Stomach (tissue), 9 donors: ENCODE results near the gene KRT80. TPM values are rescaled to one million over a fixed set of nuclear protein-coding genes. Genes with fewer than 3 reads are reported as not detected.

Source experiments
- DNase-seq, 2 donors: peaks; one replicate each; pipeline versions ENCODE4 v3.0.0 to v3.0.0-alpha.2; 2013 to 2019
- H3K27ac ChIP-seq, 5 donors: fragments of 200-600 bp in 4 of 5; sonication (generic) in 4 of 5; one replicate each; pipeline ENCODE4 v1.5.1; 2013 to 2019; ENCODE audit warnings: mild to moderate bottlenecking in 1 of 5, moderate library complexity in 1 of 5
- H3K27me3 ChIP-seq, 3 donors: fragments of 200-600 bp; sonication (generic); one replicate each; pipeline ENCODE4 v1.5.1; 2017 to 2019; ENCODE audit warnings: mixed run types in 1 of 3
- H3K36me3 ChIP-seq, 4 donors: fragments of 200-600 bp; sonication (generic); 1 replicate in 3 of 4; 2 replicates in 1 of 4; pipeline ENCODE4 v1.5.1; 2016 to 2019
- H3K4me1 ChIP-seq, 4 donors: fragments of 200-600 bp; sonication (generic); one replicate each; pipeline ENCODE4 v1.5.1; 2016 to 2019
- H3K4me3 ChIP-seq, 4 donors: fragments of 200-600 bp; sonication (generic) in 3 of 4; one replicate each; pipeline ENCODE4 v1.5.1; 2016 to 2019; ENCODE audit warnings: mild to moderate bottlenecking in 1 of 4
- H3K9me3 ChIP-seq, 4 donors: fragments of 200-600 bp; sonication (generic); one replicate each; pipeline ENCODE4 v1.5.1; 2016 to 2019
- EP300 ChIP-seq: sonication (generic); formaldehyde crosslinking; IDR thresholded peaks from one replicate; pipeline ENCODE4 v1.6.1; 2017; ENCODE audit warnings: antibody characterized with exemption
- POLR2A ChIP-seq, 4 donors: fragments of 450-650 bp; IDR thresholded peaks; one replicate each; pipeline ENCODE4 v1.6.1; 2016; ENCODE audit warnings: antibody characterized with exemption in 4 of 4, control low read depth in 2 of 4, mild to moderate bottlenecking in 1 of 4, moderate library complexity in 1 of 4
- POLR2AphosphoS5 ChIP-seq, 3 donors: sonication (generic); formaldehyde crosslinking; IDR thresholded peaks; one replicate each; pipeline ENCODE4 v1.6.1; 2016; ENCODE audit warnings: antibody characterized with exemption in 3 of 3
- WGBS, 5 donors: extraction: QIAGEN DNeasy Blood & Tissue Kit in 3 of 5; methylation state at CpG; one replicate each; pipeline versions ENCODE4 v1.1.5 to v1.1.7; 2013 to 2018; 5-methylcytosine and 5-hydroxymethylcytosine counted together
- intact Hi-C: fragments of 100-400 bp; cut with DNase I; formaldehyde crosslinking; loops from one replicate; pipeline ENCODE4 v1.15.1; 2023; ENCODE audit warnings: low total_unique reads
- polyA plus RNA-seq, 3 donors: library from polyadenylated mRNA; stranded (reverse); fragments of 200-250 nt; gene quantifications; one replicate each; pipeline ENCODE4 v1.2.3, GENCODE V29; 2013
- total RNA-seq, 5 donors: library from RNA; depleted of rRNA; stranded (reverse); fragments of >200 nt; gene quantifications; one replicate each; pipeline versions ENCODE4 v1.1.0 to v1.2.3, GENCODE V29; 2014 to 2016
- TF ChIP-seq, protein P1 (sequence below), 7 experiments: fragments of 450-650 bp in 4 of 7; fragments of 200-600 bp in 3 of 7; sonication (generic) in 3 of 7; IDR thresholded peaks; one replicate each; pipeline ENCODE4 v1.5.1; 2016 to 2019; ENCODE audit warnings: antibody characterized with exemption in 7 of 7, control low read depth in 2 of 7, mild to moderate bottlenecking in 1 of 7
- donor health status: healthy with polysubstance abuse.
- donor health status: Bipolar disorder and iron deficiency.
- donor health status: healthy.

The KRT80 gene
- total and polyA plus RNA-seq, 8 donors: 0.29 to 3.7 (median 0.45) TPM; not detected in 3

DNA sequence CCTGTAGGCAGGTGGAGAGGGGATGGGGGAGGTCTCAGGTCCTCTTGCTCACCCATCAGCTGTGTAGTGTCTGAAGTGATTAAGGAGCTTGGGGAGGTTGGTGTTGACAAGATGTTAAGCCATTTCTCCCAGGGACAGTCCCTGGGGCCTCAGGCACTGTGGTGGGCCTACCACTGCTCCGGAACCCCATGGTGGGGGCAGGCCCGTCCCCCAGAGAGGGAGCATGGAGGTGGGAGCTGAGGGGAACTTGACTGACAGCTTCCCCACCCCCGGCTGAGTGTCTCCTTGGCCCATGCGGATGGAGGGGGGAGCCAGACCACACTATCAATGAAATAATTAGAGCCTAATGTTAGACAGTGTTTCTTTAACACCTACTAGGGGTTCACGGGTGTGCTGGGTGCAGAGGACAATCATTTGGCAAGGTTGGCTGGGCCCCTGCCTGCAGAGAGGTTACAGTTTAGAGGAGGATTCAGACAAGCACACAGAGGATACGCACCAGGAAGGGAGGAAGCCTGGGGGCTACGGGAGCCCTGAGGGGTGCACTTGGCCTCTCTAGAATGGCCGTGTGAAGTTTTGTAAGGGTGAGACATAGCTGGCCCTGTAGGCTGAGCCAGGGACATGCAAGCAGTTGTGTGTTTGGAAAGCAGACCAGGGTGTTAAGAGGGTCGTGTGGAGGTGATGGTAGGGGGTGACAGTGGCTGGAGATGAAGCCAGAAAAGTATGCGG, 19.3 kb upstream of the KRT80 start:
- Histone ChIP-seq H3K27ac (no peak overlapping the region), H3K36me3 (no peaks in the 10 kb centered on the region), H3K4me3 (no peak overlapping the region), H3K9me3 (no peaks in the 10 kb centered on the region), H3K4me1 (peaks cover 16 to 41% (median 24%) of the 10 kb centered on the region in 4 donors), H3K27me3 (peaks cover 0 to 10% (median 0%) of the 10 kb centered on the region in 3 donors)
- WGBS, 5 donors: 75 to 81% (median 78%) methylated on average over 9 to 10 of the region's 10 CpGs
- intact Hi-C loops: no loop called here
- TF ChIP-seq, protein P1, sequence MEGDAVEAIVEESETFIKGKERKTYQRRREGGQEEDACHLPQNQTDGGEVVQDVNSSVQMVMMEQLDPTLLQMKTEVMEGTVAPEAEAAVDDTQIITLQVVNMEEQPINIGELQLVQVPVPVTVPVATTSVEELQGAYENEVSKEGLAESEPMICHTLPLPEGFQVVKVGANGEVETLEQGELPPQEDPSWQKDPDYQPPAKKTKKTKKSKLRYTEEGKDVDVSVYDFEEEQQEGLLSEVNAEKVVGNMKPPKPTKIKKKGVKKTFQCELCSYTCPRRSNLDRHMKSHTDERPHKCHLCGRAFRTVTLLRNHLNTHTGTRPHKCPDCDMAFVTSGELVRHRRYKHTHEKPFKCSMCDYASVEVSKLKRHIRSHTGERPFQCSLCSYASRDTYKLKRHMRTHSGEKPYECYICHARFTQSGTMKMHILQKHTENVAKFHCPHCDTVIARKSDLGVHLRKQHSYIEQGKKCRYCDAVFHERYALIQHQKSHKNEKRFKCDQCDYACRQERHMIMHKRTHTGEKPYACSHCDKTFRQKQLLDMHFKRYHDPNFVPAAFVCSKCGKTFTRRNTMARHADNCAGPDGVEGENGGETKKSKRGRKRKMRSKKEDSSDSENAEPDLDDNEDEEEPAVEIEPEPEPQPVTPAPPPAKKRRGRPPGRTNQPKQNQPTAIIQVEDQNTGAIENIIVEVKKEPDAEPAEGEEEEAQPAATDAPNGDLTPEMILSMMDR (IDR thresholded peaks at IDR 0.05): no peak
- TF ChIP-seq EP300 (no peak), POLR2A (IDR thresholded peaks at IDR 0.05) (no peak)
- no peak for DNase-seq

DNA sequence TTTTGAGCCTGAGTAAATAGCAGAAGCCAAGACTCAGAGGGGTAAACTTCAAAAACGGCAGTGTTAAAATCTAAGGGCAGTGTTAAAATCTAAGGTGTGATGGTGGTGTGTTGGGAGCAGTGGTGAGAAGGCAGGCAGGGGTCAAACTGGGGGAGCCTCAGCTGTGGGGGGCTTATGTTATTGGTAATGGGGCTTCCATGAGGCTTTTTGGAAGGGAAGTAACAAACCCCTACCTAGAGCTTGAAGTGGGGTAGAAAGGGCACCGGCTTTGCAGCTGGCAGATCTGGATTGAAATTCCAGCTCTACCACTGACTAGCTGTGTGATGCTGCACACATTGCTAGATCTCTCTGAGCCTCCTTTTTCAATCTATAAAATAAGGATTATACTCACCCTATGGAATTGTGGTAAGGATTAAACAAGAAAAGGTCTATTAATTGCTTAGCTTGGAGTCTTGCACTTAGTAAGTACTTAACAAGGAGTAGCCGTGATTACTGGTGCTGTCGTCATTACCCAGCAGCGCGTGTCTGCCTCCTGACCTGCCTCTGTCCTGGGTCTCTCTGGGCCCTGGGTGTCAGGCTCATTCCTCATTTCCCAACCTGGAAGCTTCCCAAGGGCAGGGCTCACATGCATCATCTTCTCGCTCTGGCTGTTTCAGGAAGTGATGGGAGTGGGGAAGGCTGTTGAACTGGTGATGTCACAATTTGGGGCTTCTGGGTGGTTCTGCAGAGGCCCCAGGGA, 18.5 kb upstream of the KRT80 start:
- WGBS, 5 donors: 80 to 92% (median 88%) methylated on average over 7 of the region's 7 CpGs
- TF ChIP-seq, protein P1 (IDR thresholded peaks at IDR 0.05): no peak
- no peak for TF ChIP-seq POLR2A (IDR thresholded peaks at IDR 0.05)
- no peak for TF ChIP-seq EP300
- no peak for TF ChIP-seq POLR2AphosphoS5 (IDR thresholded peaks at IDR 0.05)
- Histone ChIP-seq H3K4me3 (no peak overlapping the region), H3K9me3 (no peaks in the 10 kb centered on the region), H3K27me3 (peaks cover 0 to 10% (median 0%) of the 10 kb centered on the region in 3 donors), H3K4me1 (peaks cover 10 to 34% (median 17%) of the 10 kb centered on the region in 4 donors), H3K36me3 (no peaks in the 10 kb centered on the region), H3K27ac (no peak overlapping the region)
- intact Hi-C loops: no loop called here
- no peak for DNase-seq

DNA sequence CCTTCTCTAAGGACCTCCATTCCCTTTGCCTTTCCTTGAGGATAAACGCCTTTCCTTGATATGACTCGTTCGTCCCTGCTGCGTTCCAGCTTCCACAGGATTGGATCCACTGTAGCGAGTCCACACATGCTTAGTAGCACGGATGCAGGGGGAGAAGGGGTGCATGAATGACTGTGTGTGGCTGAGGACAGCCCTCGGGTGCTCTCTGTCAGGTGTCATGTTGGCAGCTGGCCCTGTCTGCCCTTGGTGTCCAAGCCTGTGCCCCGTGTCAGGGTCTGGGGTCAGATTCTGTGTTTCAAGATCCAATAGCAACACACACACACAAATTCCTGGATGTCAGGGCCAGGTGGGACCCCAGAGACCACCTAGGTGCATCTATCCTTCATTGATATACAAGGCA, 17.5 kb upstream of the KRT80 start:
- no peak for DNase-seq
- intact Hi-C loops: no loop called here
- Histone ChIP-seq H3K4me3 (no peak overlapping the region), H3K27ac (no peak overlapping the region), H3K4me1 (peaks cover 10 to 25% (median 17%) of the 10 kb centered on the region in 4 donors), H3K9me3 (no peaks in the 10 kb centered on the region), H3K36me3 (no peaks in the 10 kb centered on the region), H3K27me3 (peaks cover 0 to 6% (median 0%) of the 10 kb centered on the region in 3 donors)
- TF ChIP-seq, protein P1 (IDR thresholded peaks at IDR 0.05): no peak
- no peak for TF ChIP-seq POLR2A (IDR thresholded peaks at IDR 0.05)
- no peak for TF ChIP-seq POLR2AphosphoS5 (IDR thresholded peaks at IDR 0.05)
- no peak for TF ChIP-seq EP300
- 75 to 81% (median 78%) methylated on average over 8 of the region's 8 CpGs for WGBS, 5 donors

DNA sequence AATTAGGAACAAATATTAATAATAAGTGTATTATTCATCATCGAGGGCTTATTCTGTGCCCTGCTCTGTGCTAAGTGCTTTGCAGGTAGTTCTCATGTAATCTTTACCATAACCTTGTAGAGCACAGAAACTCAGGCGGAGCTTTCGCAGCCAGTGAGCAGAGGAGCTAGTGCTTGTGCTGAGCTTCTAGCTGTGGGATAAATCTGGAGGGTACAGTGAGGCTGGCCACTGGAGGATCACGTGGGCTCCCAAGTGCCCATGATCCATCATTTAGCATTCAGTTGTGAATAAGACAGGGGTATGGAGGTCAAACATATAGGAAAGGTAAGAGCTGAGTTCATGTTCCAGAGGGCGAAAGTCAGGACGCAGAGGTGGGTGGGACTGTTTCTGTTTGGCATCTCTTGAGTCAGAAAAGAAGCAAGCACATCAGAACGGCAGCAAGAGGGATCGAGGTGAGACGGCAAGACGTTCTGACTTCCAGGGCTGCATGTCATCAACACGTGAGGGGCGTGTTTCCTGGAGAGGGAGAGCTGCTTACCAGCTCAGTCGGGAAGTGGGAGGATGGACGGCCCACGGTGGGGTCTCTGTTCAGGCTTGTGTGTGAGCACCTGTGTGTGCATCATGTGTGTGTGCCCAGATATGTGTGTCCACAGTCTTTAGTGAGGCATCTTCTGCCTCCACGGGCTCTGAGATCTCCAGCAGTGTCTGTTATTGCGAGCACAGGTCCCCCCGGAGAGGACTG, 16.8 kb upstream of the KRT80 start:
- intact Hi-C loops: no loop called here
- 53 to 76% (median 61%) methylated on average over 17 to 18 of the region's 18 CpGs for WGBS, 5 donors
- DNase-seq: no peak
- H3K27me3 ChIP-seq: peaks cover 0 to 6% (median 0%) of the 10 kb centered on the region in 3 donors
- H3K4me3 ChIP-seq: no peak overlapping the region
- H3K4me1 ChIP-seq: peaks cover 10 to 23% (median 14%) of the 10 kb centered on the region in 4 donors
- H3K36me3 ChIP-seq: no peaks in the 10 kb centered on the region
- no peak for TF ChIP-seq POLR2AphosphoS5 (IDR thresholded peaks at IDR 0.05)
- TF ChIP-seq POLR2A (IDR thresholded peaks at IDR 0.05): no peak
- TF ChIP-seq EP300: no peak
- TF ChIP-seq, protein P1 (IDR thresholded peaks at IDR 0.05): no peak
- H3K9me3 ChIP-seq: no peaks in the 10 kb centered on the region
- H3K27ac ChIP-seq: peak overlapping the region in 1 of 5 donors; percentile 14
